ENCODE data around the gene LRRC70.

DNA sequence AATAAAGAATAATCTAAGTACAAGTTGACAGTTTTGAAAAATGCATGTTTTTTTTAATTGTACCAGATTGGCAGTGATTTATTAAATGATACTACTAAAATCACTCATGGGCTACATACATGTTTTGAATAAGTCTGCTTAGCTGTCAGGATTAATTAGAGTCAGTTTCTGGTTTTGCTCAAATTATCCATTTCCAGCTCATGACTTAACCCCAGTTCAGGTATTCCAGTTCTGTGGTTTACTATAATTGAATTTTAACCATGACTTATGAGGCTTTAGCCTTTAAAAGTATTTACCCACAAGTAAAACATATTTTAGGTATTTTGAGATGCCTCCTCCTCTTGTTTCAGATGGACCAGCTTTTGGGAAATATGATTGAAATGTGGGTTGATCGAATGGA lies 17.8 kb upstream of the LRRC70 start:
- TF ChIP-seq ZNF274 (IDR thresholded peaks at IDR 0.05; ENCODE audit: low read depth, low read length) = no peak
- TF ChIP-seq YY1 (IDR thresholded peaks at IDR 0.05; ENCODE audit: insufficient read depth, insufficient read length) = no peak
